CD4-positive, alpha-beta T cell treated with Interleukin-1 beta for 1 hour (primary cell): ENCODE data around the gene SYS1.
A peak's percentile ranks its signal among the peaks of the same experiment; 100 is the strongest.

Experiments
- DNase-seq, 2 donors: peaks; one replicate each; pipeline ENCODE4 v3.0.0-alpha.2; 2020 to 2022

The SYS1 gene

DNA sequence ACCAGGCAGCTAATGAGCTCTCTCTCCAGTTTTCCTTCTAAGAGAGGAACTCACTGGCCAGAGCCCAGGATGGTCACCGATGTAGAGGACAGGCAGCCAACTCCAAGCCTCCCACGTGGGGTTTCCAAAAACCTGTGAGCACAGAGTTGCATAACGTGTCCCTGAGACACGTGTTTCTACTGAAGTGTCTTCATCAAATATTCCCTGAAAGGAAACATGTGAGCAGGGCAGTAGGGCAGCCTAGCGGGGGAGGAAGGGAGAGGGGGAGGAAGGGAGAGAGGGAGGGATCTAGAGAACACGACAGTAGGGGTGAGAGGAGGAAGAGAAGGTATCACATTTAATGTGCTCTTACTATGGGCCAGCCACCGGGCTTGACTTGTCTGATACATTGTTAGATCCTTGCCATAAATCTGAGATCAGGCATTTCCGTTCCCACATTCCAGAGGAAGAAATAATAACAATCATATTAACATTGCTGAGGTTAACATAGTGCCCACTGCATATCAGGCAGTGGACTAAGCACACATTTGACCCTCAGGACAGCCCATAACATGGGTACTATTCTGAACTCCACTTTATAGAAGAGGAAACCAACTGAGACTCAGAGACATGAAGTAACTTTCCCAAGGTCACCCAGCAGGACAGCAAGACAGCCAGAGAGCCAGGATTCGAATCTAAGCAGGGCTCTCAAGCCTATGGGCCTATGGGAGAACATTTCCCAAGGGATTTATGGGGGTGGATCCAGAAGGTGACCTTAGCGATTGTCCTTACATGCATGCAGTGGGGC is 4.5 kb upstream of the SYS1 start:
- DNase-seq, result peak in 1 of 2 donors; percentile 14

DNA sequence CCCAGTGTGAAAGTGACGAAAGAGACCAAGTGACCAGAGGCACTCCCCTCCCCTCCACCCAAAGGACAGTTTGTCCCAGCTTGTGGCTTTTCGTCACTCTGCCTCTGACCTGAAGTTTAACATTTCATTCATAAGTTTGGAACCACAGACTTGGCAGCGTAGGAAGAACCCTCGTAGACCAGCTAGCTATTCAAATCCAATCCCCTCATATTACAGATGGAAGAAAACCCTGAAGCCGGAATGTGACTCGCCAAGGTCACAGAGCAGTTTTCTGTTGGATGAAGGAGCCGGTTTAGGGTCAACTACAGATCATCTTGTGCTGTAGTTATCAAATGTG is 3.9 kb upstream of the SYS1 start:
- DNase-seq, result no peak

DNA sequence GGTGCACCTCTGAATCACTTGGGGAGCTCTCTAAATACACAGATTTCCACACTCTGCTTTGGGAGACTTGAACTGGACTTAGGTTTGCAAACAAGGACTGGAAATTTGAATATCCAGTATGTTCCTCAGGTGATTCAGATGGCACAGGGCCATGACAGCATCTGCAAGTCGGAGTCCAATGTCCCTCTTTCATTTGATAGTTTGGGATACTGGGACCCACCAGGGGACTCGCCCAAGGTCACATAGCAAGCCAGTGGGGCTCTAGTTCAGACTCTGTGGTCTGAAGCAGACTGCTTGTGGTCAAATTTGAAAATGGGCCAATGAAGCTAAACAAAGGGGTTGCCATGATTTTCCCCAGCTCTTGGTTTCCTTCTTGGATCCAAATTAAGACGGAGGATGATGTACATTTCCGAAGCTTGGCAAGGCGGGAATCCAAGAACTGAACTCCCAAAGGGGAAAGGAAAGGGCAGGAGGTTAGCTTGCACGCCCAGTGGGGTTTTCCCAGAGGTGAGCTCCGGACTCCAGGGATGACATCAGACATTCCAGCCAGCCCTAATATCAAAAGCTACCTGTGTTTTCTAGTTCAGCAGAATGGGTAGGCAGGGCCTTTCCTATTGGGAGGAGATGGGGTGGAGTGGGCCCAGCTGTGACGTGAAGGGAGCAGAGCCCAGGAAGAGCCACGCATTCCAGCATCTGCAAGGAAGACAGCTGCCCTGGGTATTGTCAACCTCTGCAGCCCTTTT is 3.4 kb upstream of the SYS1 start:
- no peak for DNase-seq

- no peak for DNase-seq
Observed at GRCh38 chr20:45361793-45362192, 1.2 kb upstream of the SYS1 start.

GRCh38 chr20:45363611-45364492 is 896 bp downstream of the SYS1 start:
- no peak for DNase-seq

DNA sequence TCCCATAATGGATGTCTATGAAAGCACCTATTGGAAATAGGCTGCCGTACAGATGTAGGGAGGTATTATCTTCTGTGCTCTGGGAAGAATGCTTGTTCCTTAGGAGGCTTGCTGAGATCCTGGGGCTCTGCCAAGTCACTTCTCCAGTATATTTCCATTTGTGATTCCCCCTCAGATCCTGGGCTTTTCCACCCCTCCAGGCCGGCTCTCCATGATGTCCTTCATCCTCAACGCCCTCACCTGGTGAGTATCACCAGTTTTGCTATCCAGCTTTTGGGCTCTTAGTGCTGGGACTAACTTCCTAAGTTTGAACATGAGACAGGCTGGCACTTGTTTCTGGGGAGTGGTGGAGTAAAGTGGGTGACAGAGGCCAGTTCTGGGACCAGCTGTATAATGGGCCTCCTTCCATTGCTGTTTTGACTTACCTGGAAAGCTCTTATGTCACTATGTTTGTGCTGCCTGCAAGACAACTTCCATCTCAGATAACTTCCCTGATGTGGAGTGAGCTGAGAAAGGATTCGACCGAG is 2.6 kb downstream of the SYS1 start:
- no peak for DNase-seq

DNA sequence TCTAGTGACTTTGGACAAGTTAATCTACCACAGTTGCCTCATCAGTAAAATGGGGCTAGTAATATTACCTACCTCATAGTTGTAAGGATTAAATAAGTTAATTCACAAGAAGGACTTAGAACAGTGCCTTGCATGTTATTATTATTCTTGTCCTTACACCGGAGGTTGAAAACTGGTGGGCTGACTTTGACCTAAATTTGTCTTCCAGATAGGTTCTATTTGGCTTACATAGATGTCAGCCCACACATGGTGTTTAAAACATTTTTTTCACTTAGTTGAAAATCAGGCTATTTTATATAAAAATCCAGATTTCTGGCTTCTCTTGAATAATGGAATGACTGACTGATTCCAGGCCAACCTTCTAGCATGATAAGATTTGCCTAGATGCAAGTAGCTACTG is 3.2 kb downstream of the SYS1 start:
- DNase-seq, result no peak

DNA sequence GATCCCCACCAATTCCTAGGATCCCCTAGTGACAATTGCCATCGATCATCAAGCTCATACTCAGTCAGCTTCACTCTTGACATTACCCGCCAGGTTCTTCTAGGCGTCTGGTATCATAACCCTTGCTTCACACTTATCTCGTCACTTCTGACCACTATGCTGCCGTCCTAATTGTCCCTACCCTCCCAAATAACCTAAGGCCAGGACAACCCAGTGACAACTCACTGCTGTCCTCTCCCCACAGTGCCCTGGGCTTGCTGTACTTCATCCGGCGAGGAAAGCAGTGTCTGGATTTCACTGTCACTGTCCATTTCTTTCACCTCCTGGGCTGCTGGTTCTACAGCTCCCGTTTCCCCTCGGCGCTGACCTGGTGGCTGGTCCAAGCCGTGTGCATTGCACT is 3.7 kb downstream of the SYS1 start:
- no peak for DNase-seq

- DNase-seq, result no peak
Observed at GRCh38 chr20:45367126-45367525, 4.2 kb downstream of the SYS1 start.

- DNase-seq, result peak; percentile 57 to 76
Observed at GRCh38 chr20:45368221-45368980, 5.4 kb downstream of the SYS1 start.

GRCh38 chr20:45370571-45371160 is 7.7 kb downstream of the SYS1 start:
- DNase-seq, result no peak

GRCh38 chr20:45372241-45372640 is 9.3 kb downstream of the SYS1 start:
- DNase-seq, result no peak

- no peak for DNase-seq
Observed at GRCh38 chr20:45372646-45373352, 9.8 kb downstream of the SYS1 start.

GRCh38 chr20:45373353-45374100 is 10.6 kb downstream of the SYS1 start:
- peak; percentile 89 to 90 for DNase-seq

DNA sequence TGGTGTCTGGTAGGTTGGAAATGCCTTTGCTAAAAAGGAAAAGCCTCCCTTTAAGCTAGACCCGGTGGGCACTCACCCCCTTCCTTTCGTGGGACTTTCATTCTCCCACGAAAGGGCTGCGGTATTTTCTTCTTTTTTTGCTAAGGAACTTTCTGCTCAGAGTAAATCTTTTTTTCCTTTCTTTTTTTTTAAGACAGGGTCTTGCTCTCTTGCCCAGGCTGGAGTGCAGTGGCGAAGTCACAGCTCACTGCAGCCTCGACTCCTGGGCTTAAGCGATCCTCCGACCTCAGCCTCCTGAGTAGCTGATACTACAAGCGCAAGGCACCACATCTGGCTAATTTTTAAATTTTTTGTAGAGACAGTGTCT is 11.1 kb downstream of the SYS1 start:
- no peak for DNase-seq

GRCh38 chr20:45374966-45375365 is 12.0 kb downstream of the SYS1 start:
- DNase-seq, result no peak

DNA sequence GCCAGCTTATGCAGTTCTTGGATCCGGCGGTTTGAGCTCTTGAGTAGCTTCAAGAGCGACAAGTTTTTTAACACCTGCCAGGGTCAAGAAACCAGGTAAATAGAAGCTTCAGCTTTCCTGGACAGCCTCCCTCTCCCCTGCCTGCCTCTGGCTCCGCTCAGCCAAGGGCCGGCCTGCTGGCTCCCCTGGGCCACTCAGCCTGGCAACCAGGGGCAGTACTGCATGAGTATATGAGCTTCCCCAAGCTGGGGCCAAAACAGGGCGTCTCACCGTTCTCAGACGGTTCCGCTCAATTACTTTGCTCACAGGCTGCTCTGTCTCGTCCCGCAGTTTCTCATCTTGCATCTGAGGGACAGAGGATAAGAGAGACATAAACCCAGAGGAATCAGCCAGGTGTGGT is 14.3 kb downstream of the SYS1 start:
- DNase-seq, result no peak

DNA sequence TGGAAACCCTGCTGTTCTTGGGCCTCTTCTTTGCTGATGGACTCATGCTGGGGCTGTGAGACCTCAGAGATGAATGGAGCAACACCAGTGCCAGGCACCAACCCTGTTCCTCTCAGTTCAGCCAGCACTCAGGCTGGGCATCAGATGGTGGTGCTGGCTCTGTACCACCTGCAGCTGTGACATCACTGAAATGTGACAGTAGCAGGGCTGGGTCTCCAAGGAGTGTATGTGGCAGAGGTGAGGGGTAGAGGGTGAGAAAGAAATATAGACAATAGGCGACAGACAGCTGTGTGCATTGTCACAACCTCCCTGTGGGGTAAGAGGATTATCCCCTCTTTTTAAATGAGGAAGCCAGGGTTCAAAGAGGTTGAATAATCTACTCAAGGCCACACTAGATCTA is 15.2 kb downstream of the SYS1 start, which contains the start of gene TP53TG5:
Gene TP53TG5 (minus strand): TSS at position 135 of the 400 bp plus-strand sequence. CDS start 89 bp downstream, at position 46.
- DNase-seq, result no peak

- DNase-seq, result no peak
Observed at GRCh38 chr20:45387274-45387673, 24.3 kb downstream of the SYS1 start.

DNA sequence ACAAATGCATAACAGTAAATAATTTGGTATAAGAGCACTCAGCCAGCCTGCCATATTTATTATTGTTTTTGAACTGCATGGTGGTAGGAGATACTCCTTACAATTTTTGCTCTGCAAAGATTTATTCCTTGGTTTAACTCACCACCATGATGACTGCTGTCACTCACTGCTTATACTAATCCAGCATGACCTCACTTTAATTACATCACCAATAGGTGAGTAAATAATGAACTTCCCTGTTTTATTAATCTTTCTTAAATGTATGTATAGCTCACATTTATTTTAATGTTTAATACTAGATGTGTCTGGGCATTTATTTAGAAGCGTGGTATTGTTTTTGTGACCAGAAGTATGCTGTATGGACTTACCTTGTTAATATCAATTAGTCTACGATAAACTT is 28.0 kb downstream of the SYS1 start:
- no peak for DNase-seq

GRCh38 chr20:45391559-45391958 is 28.6 kb downstream of the SYS1 start:
- no peak for DNase-seq
